Uterus (tissue), 4 donors: Measurements from ENCODE around the gene PCDHB11. TPM values are rescaled to one million over a fixed set of nuclear protein-coding genes. Genes with fewer than 3 reads are reported as not detected.
"Not testable (repeated sequence)": the region's sequence is repeated elsewhere in the genome, so short reads cannot be mapped to it uniquely, and the experiment has no call there.

Experiments
- DNase-seq, 2 donors: peaks; one replicate each; pipeline ENCODE4 v3.0.0-alpha.2; 2019 to 2020
- H3K27ac ChIP-seq, 2 donors: fragments of 200-600 bp; sonication (generic); 1 replicate in 1 of 2; 2 replicates in 1 of 2; pipeline ENCODE4 v1.5.1; 2016 to 2018
- H3K27me3 ChIP-seq, 2 donors: fragments of 200-600 bp; sonication (generic); one replicate each; pipeline ENCODE4 v1.5.1; 2018 to 2019; ENCODE audit warnings: control low read depth in 1 of 2
- H3K36me3 ChIP-seq, 2 donors: fragments of 200-600 bp; sonication (generic); one replicate each; pipeline ENCODE4 v1.5.1; 2019; ENCODE audit warnings: control low read depth in 1 of 2
- H3K4me1 ChIP-seq, 2 donors: fragments of 200-600 bp; sonication (generic); one replicate each; pipeline ENCODE4 v1.5.1; 2018 to 2019; ENCODE audit warnings: control low read depth in 1 of 2
- H3K4me3 ChIP-seq, 2 donors: fragments of 200-600 bp; sonication (generic); 1 replicate in 1 of 2; 2 replicates in 1 of 2; pipeline ENCODE4 v1.5.1; 2018 to 2019; ENCODE audit warnings: mild to moderate bottlenecking in 1 of 2
- H3K9me3 ChIP-seq, 2 donors: fragments of 200-600 bp; sonication (generic); one replicate each; pipeline ENCODE4 v1.5.1; 2019; ENCODE audit warnings: control low read depth in 1 of 2
- POLR2A ChIP-seq, 2 donors: fragments of 450-650 bp; IDR thresholded peaks; one replicate each; pipeline ENCODE4 v1.6.1; 2016; ENCODE audit warnings: antibody characterized with exemption in 2 of 2, mild to moderate bottlenecking in 1 of 2, moderate library complexity in 1 of 2
- intact Hi-C: fragments of 100-400 bp; cut with DNase I; formaldehyde crosslinking; loops from one replicate; pipeline ENCODE4 v1.15.1; 2023; ENCODE audit warnings: low total_unique reads
- total RNA-seq, 4 donors: library from RNA; depleted of rRNA in 3 of 4; stranded (reverse); fragments of >200 nt in 3 of 4; gene quantifications; one replicate each; pipeline versions ENCODE4 v1.1.0 to v1.2.4, GENCODE V29; 2014 to 2023
- TF ChIP-seq, protein P1 (sequence below), 4 experiments: fragments of 200-600 bp in 2 of 4; fragments of 450-650 bp in 2 of 4; sonication (generic) in 2 of 4; IDR thresholded peaks; one replicate each; pipeline ENCODE4 v1.5.1; 2016 to 2019; ENCODE audit warnings: antibody characterized with exemption in 4 of 4, mild to moderate bottlenecking in 2 of 4, moderate library complexity in 1 of 4
- donor health status: DM: yes; HTN: yes; CAD: no.

The PCDHB11 gene
- total RNA-seq, 4 donors from 2014 or later, result 2.4 to 9.8 (median 6.9) TPM

GRCh38 chr5:141192110-141192725, 7.2 kb upstream of the PCDHB11 start, which contains the start of gene PCDHB10:
TSS of gene PCDHB10 (plus strand) at chr5:141192353. CDS start at chr5:141192553, 200 bp downstream.
- H3K4me1 ChIP-seq, result no peaks in the 10 kb centered on the region
- no peak for DNase-seq
- H3K36me3 ChIP-seq, result no peaks in the 10 kb centered on the region
- no peak within 1 kb of the TSS for H3K27ac ChIP-seq
- peaks cover 3 to 56% of the 10 kb centered on the region in 2 donors for H3K9me3 ChIP-seq
- no peak within 1 kb of the TSS for H3K4me3 ChIP-seq
- no peak for TF ChIP-seq POLR2A (IDR thresholded peaks at IDR 0.05)
- TF ChIP-seq, protein P1, sequence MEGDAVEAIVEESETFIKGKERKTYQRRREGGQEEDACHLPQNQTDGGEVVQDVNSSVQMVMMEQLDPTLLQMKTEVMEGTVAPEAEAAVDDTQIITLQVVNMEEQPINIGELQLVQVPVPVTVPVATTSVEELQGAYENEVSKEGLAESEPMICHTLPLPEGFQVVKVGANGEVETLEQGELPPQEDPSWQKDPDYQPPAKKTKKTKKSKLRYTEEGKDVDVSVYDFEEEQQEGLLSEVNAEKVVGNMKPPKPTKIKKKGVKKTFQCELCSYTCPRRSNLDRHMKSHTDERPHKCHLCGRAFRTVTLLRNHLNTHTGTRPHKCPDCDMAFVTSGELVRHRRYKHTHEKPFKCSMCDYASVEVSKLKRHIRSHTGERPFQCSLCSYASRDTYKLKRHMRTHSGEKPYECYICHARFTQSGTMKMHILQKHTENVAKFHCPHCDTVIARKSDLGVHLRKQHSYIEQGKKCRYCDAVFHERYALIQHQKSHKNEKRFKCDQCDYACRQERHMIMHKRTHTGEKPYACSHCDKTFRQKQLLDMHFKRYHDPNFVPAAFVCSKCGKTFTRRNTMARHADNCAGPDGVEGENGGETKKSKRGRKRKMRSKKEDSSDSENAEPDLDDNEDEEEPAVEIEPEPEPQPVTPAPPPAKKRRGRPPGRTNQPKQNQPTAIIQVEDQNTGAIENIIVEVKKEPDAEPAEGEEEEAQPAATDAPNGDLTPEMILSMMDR (IDR thresholded peaks at IDR 0.05), result peak in 1 of 4 experiments; percentile 6
- H3K27me3 ChIP-seq, result no peaks in the 10 kb centered on the region
- intact Hi-C loops, result no loop called here

DNA sequence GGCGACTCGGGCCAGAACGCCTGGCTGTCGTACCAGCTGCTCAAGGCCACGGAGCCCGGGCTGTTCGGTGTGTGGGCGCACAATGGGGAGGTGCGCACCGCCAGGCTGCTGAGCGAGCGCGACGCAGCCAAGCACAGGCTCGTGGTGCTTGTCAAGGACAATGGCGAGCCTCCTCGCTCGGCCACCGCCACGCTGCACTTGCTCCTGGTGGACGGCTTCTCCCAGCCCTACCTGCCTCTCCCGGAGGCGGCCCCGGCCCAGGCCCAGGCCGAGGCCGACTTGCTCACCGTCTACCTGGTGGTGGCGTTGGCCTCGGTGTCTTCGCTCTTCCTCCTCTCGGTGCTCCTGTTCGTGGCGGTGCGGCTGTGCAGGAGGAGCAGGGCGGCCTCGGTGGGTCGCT, 5.1 kb upstream of the PCDHB11 start:
- H3K36me3 ChIP-seq, H3K27me3 ChIP-seq, DNase-seq, H3K27ac ChIP-seq, H3K4me1 ChIP-seq, H3K4me3 ChIP-seq, intact Hi-C loops: not testable (repeated sequence)
- H3K9me3 ChIP-seq, result peaks cover 3 to 60% of the 10 kb centered on the region in 2 donors

DNA sequence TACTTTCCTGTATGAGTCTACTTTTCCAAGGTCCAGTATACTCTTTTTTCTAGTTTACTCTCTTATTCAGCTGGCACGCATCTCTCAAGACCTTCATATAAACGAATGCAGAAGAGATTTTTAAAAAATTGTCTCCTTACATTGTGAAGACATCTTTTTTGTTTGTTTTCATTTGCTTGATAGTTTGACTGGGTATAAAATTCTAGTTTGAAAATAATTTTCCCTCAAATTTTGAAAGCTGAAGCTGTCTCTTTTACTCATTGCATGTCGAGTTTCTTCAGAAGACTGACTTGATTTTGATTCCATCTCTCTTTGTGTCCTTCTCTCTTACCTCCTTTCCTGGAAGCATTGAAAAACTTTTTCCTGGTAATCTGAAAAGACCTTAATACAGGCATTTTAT, 3.1 kb upstream of the PCDHB11 start:
- H3K27me3 ChIP-seq, result no peaks in the 10 kb centered on the region
- intact Hi-C loops, result no loop called here
- no peak for TF ChIP-seq POLR2A (IDR thresholded peaks at IDR 0.05)
- TF ChIP-seq, protein P1 (IDR thresholded peaks at IDR 0.05), result no peak
- H3K9me3 ChIP-seq, result peaks cover 0 to 66% of the 10 kb centered on the region in 2 donors
- no peaks in the 10 kb centered on the region for H3K4me1 ChIP-seq
- no peaks in the 10 kb centered on the region for H3K36me3 ChIP-seq
- no peak overlapping the region for H3K27ac ChIP-seq
- no peak overlapping the region for H3K4me3 ChIP-seq
- DNase-seq, result no peak

GRCh38 chr5:141201126-141201525, 1.7 kb downstream of the PCDHB11 start:
- peaks cover 0 to 81% of the 10 kb centered on the region in 2 donors for H3K9me3 ChIP-seq
- DNase-seq, H3K27me3 ChIP-seq, H3K27ac ChIP-seq, H3K4me3 ChIP-seq, H3K36me3 ChIP-seq, H3K4me1 ChIP-seq, intact Hi-C loops: not testable (repeated sequence)

GRCh38 chr5:141201646-141202045, 2.2 kb downstream of the PCDHB11 start:
- H3K27ac ChIP-seq, H3K4me3 ChIP-seq, H3K36me3 ChIP-seq, DNase-seq, intact Hi-C loops, H3K4me1 ChIP-seq, H3K27me3 ChIP-seq: not testable (repeated sequence)
- peaks cover 0 to 80% of the 10 kb centered on the region in 2 donors for H3K9me3 ChIP-seq

GRCh38 chr5:141208478-141208877, 9.1 kb downstream of the PCDHB11 start, which contains the start of gene PCDHB12:
TSS of gene PCDHB12 (plus strand) at chr5:141208719. CDS start at chr5:141208908, 189 bp downstream.
- H3K27me3 ChIP-seq, result no peaks in the 10 kb centered on the region
- H3K4me3 ChIP-seq, result no peak within 1 kb of the TSS
- H3K9me3 ChIP-seq, result peaks cover 0 to 66% of the 10 kb centered on the region in 2 donors
- TF ChIP-seq, protein P1 (IDR thresholded peaks at IDR 0.05), result peak in 1 of 4 experiments; percentile 6
- no peak for TF ChIP-seq POLR2A (IDR thresholded peaks at IDR 0.05)
- H3K36me3 ChIP-seq, result no peaks in the 10 kb centered on the region
- no peaks in the 10 kb centered on the region for H3K4me1 ChIP-seq
- intact Hi-C loops, result no loop called here
- DNase-seq, result no peak
- no peak within 1 kb of the TSS for H3K27ac ChIP-seq

DNA sequence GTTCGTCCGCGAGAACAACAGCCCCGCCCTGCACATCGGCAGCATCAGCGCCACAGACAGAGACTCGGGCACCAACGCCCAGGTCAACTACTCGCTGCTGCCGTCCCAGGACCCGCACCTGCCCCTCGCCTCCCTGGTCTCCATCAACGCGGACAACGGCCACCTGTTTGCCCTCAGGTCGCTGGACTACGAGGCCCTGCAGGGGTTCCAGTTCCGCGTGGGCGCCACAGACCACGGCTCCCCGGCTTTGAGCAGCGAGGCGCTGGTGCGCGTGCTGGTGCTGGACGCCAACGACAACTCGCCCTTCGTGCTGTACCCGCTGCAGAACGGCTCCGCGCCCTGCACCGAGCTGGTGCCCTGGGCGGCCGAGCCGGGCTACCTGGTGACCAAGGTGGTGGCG, 10.9 kb downstream of the PCDHB11 start:
- H3K27ac ChIP-seq, DNase-seq, H3K36me3 ChIP-seq, H3K4me3 ChIP-seq, H3K27me3 ChIP-seq, intact Hi-C loops, H3K4me1 ChIP-seq: not testable (repeated sequence)
- peaks cover 0 to 62% of the 10 kb centered on the region in 2 donors for H3K9me3 ChIP-seq

- intact Hi-C loops, H3K27ac ChIP-seq: not testable (repeated sequence)
These were observed 11.4 kb downstream of the PCDHB11 start for GRCh38 chr5:141210849-141211248.

More at GRCh38 chr5:141210849-141211248, 11.4 kb downstream of the PCDHB11 start:
- not testable (repeated sequence) for H3K4me1 ChIP-seq, H3K27me3 ChIP-seq, H3K4me3 ChIP-seq, DNase-seq, H3K36me3 ChIP-seq
- H3K9me3 ChIP-seq, result peaks cover 0 to 62% of the 10 kb centered on the region in 2 donors
